Measurements from ENCODE around the gene COA3. TPM values are rescaled to one million over a fixed set of nuclear protein-coding genes. Genes with fewer than 3 reads are reported as not detected.
A peak's percentile ranks its signal among the peaks of the same experiment; 100 is the strongest.
"Not testable (repeated sequence)": the region's sequence is repeated elsewhere in the genome, so short reads cannot be mapped to it uniquely, and the experiment has no call there.

Gene COA3
- total RNA-seq, 5 donors from 2014 or later (not counting 1 experiment from before 2014, with no cell fraction given) = 7.9 to 32.4 (median 29.8) TPM

- H3K9me3 Mint-ChIP-seq; H3K4me3 ChIP-seq (ENCODE audit: control insufficient read depth in 1 of 2, extremely low read depth in 1 of 2, low read length in 1 of 2); H3K9me3 ChIP-seq; POLR2A ChIA-PET; H3K27ac ChIP-seq (ENCODE audit: low read length); H3K27ac Mint-ChIP-seq; H3K36me3 ChIP-seq (ENCODE audit: control insufficient read depth in 2 of 2, extremely low read depth in 1 of 2, insufficient read depth in 1 of 2, low read length in 1 of 2); ATAC-seq (replicated peaks in 1 of 4); H3K4me1 ChIP-seq (ENCODE audit: control insufficient read depth in 1 of 2, extremely low read depth in 1 of 2, insufficient read depth in 2 of 2, low read length in 2 of 2); CTCF ChIA-PET; DNase-seq; H3K36me3 Mint-ChIP-seq; H3K4me3 Mint-ChIP-seq: not testable (repeated sequence)
- peaks cover 10 to 13% (median 11%) of the 10 kb centered on the region in 3 donors for H3K4me1 Mint-ChIP-seq
- no CpG with 5 or more reads among the region's 9 CpGs for WGBS (ENCODE audit: insufficient coverage)
- peaks cover 31 to 33% of the 10 kb centered on the region in 2 donors for H3K27me3 Mint-ChIP-seq
- H3K27me3 ChIP-seq (replicated peaks in 1 of 2; ENCODE audit: control insufficient read depth in 2 of 2, extremely low read depth in 1 of 2, insufficient read depth in 2 of 2, low read length in 1 of 2) = peaks cover 0 to 37% of the 10 kb centered on the region in 2 experiments
These were observed 30.5 kb downstream of the COA3 start for GRCh38 chr17:42768006-42768405.

- Mint-ChIP-seq H3K27ac (no peak overlapping the region), H3K9me3 (no peaks in the 10 kb centered on the region), H3K36me3 (no peaks in the 10 kb centered on the region), H3K4me1 (peaks cover 8 to 10% (median 9%) of the 10 kb centered on the region in 3 donors), H3K4me3 (no peak overlapping the region), H3K27me3 (peaks cover 36 to 38% of the 10 kb centered on the region in 2 donors)
- Histone ChIP-seq H3K4me3 (ENCODE audit: control insufficient read depth in 1 of 2, extremely low read depth in 1 of 2, low read length in 1 of 2) (no peak overlapping the region), H3K27ac (ENCODE audit: low read length) (no peak overlapping the region), H3K27me3 (replicated peaks in 1 of 2; ENCODE audit: control insufficient read depth in 2 of 2, extremely low read depth in 1 of 2, insufficient read depth in 2 of 2, low read length in 1 of 2) (peaks cover under 1 to 41% of the 10 kb centered on the region in 2 experiments), H3K4me1 (ENCODE audit: control insufficient read depth in 1 of 2, extremely low read depth in 1 of 2, insufficient read depth in 2 of 2, low read length in 2 of 2) (peaks cover 0 to under 1% of the 10 kb centered on the region in 2 experiments), H3K9me3 (no peaks in the 10 kb centered on the region), H3K36me3 (ENCODE audit: control insufficient read depth in 2 of 2, extremely low read depth in 1 of 2, insufficient read depth in 1 of 2, low read length in 1 of 2) (no peaks in the 10 kb centered on the region)
- ATAC-seq (replicated peaks in 1 of 4) = no peak
- POLR2A ChIA-PET = interaction anchor here in 1 of 2 donors (0.6 kb wide), 2 partner anchors 17 to 604 kb away, joined by 3 to 4 read pairs; no protein-coding TSS in a partner anchor
- CTCF ChIA-PET = interaction anchor here in 1 of 2 donors (0.6 kb wide), 1 partner anchor 59 kb away, joined by 3 read pairs; no protein-coding TSS in a partner anchor
- no peak for DNase-seq
These were observed 31.0 kb downstream of the COA3 start for GRCh38 chr17:42767512-42767911.

GRCh38 chr17:42766124-42766523 lies 32.4 kb downstream of the COA3 start:
- 100% methylated on average over 3 of the region's 6 CpGs for WGBS (ENCODE audit: insufficient coverage)
- Mint-ChIP-seq H3K9me3 (no peaks in the 10 kb centered on the region), H3K27ac (no peak overlapping the region), H3K4me1 (peaks cover 0 to 9% (median 6%) of the 10 kb centered on the region in 3 donors), H3K36me3 (no peaks in the 10 kb centered on the region), H3K27me3 (peaks cover 46% of the 10 kb centered on the region in 2 donors), H3K4me3 (no peak overlapping the region)
- no peak overlapping the region for H3K27ac ChIP-seq (ENCODE audit: low read length)
- ATAC-seq (replicated peaks in 1 of 4) (no peak), DNase-seq (no peak)
- no peaks in the 10 kb centered on the region for H3K36me3 ChIP-seq (ENCODE audit: control insufficient read depth in 2 of 2, extremely low read depth in 1 of 2, insufficient read depth in 1 of 2, low read length in 1 of 2)
- H3K4me1 ChIP-seq (ENCODE audit: control insufficient read depth in 1 of 2, extremely low read depth in 1 of 2, insufficient read depth in 2 of 2, low read length in 2 of 2) = peaks cover 0 to 8% of the 10 kb centered on the region in 2 experiments
- POLR2A ChIA-PET = interaction anchor here in 1 of 2 donors (0.5 kb wide), 1 partner anchor 102 kb away, joined by 7 read pairs; no protein-coding TSS in a partner anchor
- H3K27me3 ChIP-seq (replicated peaks in 1 of 2; ENCODE audit: control insufficient read depth in 2 of 2, extremely low read depth in 1 of 2, insufficient read depth in 2 of 2, low read length in 1 of 2) = peaks cover 5 to 55% of the 10 kb centered on the region in 2 experiments
- CTCF ChIA-PET = interaction anchor here in 1 of 2 donors (0.7 kb wide), 2 partner anchors 22 to 59 kb away, joined by 5 to 9 read pairs; no protein-coding TSS in a partner anchor
- H3K4me3 ChIP-seq (ENCODE audit: control insufficient read depth in 1 of 2, extremely low read depth in 1 of 2, low read length in 1 of 2) = no peak overlapping the region
- H3K9me3 ChIP-seq = no peaks in the 10 kb centered on the region

GRCh38 chr17:42761638-42762037 lies 36.9 kb downstream of the COA3 start:
- WGBS (ENCODE audit: insufficient coverage) = 69% methylated on average over 6 of the region's 12 CpGs
- Mint-ChIP-seq H3K4me1 (peaks cover 0 to 14% (median 9%) of the 10 kb centered on the region in 3 donors), H3K9me3 (no peaks in the 10 kb centered on the region), H3K36me3 (no peaks in the 10 kb centered on the region), H3K27ac (no peak overlapping the region), H3K27me3 (peaks cover 50 to 65% of the 10 kb centered on the region in 2 donors), H3K4me3 (peak overlapping the region in 2 of 3 donors; percentile 5 to 61)
- Histone ChIP-seq H3K27me3 (replicated peaks in 1 of 2; ENCODE audit: control insufficient read depth in 2 of 2, extremely low read depth in 1 of 2, insufficient read depth in 2 of 2, low read length in 1 of 2) (peaks cover 7 to 68% of the 10 kb centered on the region in 2 experiments), H3K4me3 (ENCODE audit: control insufficient read depth in 1 of 2, extremely low read depth in 1 of 2, low read length in 1 of 2) (peak overlapping the region; percentile 6 to 25), H3K27ac (ENCODE audit: low read length) (no peak overlapping the region), H3K9me3 (no peaks in the 10 kb centered on the region), H3K36me3 (ENCODE audit: control insufficient read depth in 2 of 2, extremely low read depth in 1 of 2, insufficient read depth in 1 of 2, low read length in 1 of 2) (no peaks in the 10 kb centered on the region), H3K4me1 (ENCODE audit: control insufficient read depth in 1 of 2, extremely low read depth in 1 of 2, insufficient read depth in 2 of 2, low read length in 2 of 2) (peaks cover 0 to 14% of the 10 kb centered on the region in 2 experiments)
- DNase-seq (no peak), ATAC-seq (replicated peaks in 1 of 4) (no peak)
- ChIA-PET CTCF (interaction anchor here (0.6 to 1.2 kb wide), 3 partner anchors 12 to 68 kb away, joined by 4 to 6 read pairs (median 4); partner anchors contain the start of genes BECN1 (in 1 of the 2) and VPS25 (in 1 of the 2)), POLR2A (interaction anchor here in 1 of 2 donors (0.6 kb wide), 2 partner anchors 18 to 157 kb away, joined by 4 to 15 read pairs; no protein-coding TSS in a partner anchor)

- Histone ChIP-seq H3K9me3 (no peaks in the 10 kb centered on the region), H3K27ac (ENCODE audit: low read length) (no peak within 1 kb of the TSS), H3K36me3 (ENCODE audit: control insufficient read depth in 2 of 2, extremely low read depth in 1 of 2, insufficient read depth in 1 of 2, low read length in 1 of 2) (no peaks in the 10 kb centered on the region), H3K4me3 (ENCODE audit: control insufficient read depth in 1 of 2, extremely low read depth in 1 of 2, low read length in 1 of 2) (peak within 1 kb of the TSS; percentile 6 to 25), H3K27me3 (replicated peaks in 1 of 2; ENCODE audit: control insufficient read depth in 2 of 2, extremely low read depth in 1 of 2, insufficient read depth in 2 of 2, low read length in 1 of 2) (peaks cover 7 to 65% of the 10 kb centered on the region in 2 experiments), H3K4me1 (ENCODE audit: control insufficient read depth in 1 of 2, extremely low read depth in 1 of 2, insufficient read depth in 2 of 2, low read length in 2 of 2) (peaks cover 0 to 14% of the 10 kb centered on the region in 2 experiments)
- Mint-ChIP-seq H3K27me3 (peaks cover 55 to 71% of the 10 kb centered on the region in 2 donors), H3K27ac (no peak within 1 kb of the TSS), H3K4me1 (peaks cover 0 to 14% (median 9%) of the 10 kb centered on the region in 3 donors), H3K9me3 (no peaks in the 10 kb centered on the region), H3K4me3 (peak within 1 kb of the TSS; percentile 17 to 61 (median 51)), H3K36me3 (no peaks in the 10 kb centered on the region)
- 5% methylated on average over 77 of the region's 92 CpGs for WGBS (ENCODE audit: insufficient coverage)
- DNase-seq (peak in 3 of 35 experiments; percentile 9 to 29 (median 20)), ATAC-seq (replicated peaks in 1 of 4) (peak; percentile 53 to 67 (median 61))
- ChIA-PET CTCF (interaction anchor here (0.5 to 1.2 kb wide), 4 partner anchors 63 to 389 kb away, joined by 4 to 6 read pairs (median 4); partner anchors contain the start of gene BECN1 (in 1 of the 2)), POLR2A (no interaction called here)
These were observed 37.6 kb downstream of the COA3 start, which contains the start of gene RAMP2 for GRCh38 chr17:42760652-42761581. Gene RAMP2, plus strand, starts transcription at chr17:42761227. Its CDS starts 35 bp downstream, at chr17:42761262.
